Measurements from ENCODE around the gene PCK1.

The PCK1 gene

GRCh38 chr20:57568960-57569359, 8.1 kb downstream of the PCK1 start:
- no peaks in the 10 kb centered on the region for H3K79me2 ChIP-seq (ENCODE audit: low read length)
- H2AFZ ChIP-seq (ENCODE audit: low read depth, low read length), result no peak overlapping the region
- H3K4me1 ChIP-seq (ENCODE audit: low read length), result no peaks in the 10 kb centered on the region
- peaks cover 80% of the 10 kb centered on the region for H3K27me3 ChIP-seq (ENCODE audit: low read depth, low read length)
- no peaks in the 10 kb centered on the region for H3K9me3 ChIP-seq (ENCODE audit: insufficient read depth, low read length)
- TF ChIP-seq CTCF (IDR thresholded peaks at IDR 0.05; ENCODE audit: low read depth, low read length) (no peak), EZH2phosphoT487 (IDR thresholded peaks at IDR 0.05; ENCODE audit: low read depth) (no peak)
- no peaks in the 10 kb centered on the region for H4K20me1 ChIP-seq (ENCODE audit: insufficient read depth, low read length)
- H3K9ac ChIP-seq (ENCODE audit: low read length), result no peak overlapping the region
- H3K4me3 ChIP-seq (ENCODE audit: low read length), result no peak overlapping the region
- H3K4me2 ChIP-seq (ENCODE audit: low read length), result no peak overlapping the region
- no peaks in the 10 kb centered on the region for H3K36me3 ChIP-seq (replicated peaks; ENCODE audit: low read depth, low read length)
- H3K27ac ChIP-seq (ENCODE audit: low read length), result no peak overlapping the region

DNA sequence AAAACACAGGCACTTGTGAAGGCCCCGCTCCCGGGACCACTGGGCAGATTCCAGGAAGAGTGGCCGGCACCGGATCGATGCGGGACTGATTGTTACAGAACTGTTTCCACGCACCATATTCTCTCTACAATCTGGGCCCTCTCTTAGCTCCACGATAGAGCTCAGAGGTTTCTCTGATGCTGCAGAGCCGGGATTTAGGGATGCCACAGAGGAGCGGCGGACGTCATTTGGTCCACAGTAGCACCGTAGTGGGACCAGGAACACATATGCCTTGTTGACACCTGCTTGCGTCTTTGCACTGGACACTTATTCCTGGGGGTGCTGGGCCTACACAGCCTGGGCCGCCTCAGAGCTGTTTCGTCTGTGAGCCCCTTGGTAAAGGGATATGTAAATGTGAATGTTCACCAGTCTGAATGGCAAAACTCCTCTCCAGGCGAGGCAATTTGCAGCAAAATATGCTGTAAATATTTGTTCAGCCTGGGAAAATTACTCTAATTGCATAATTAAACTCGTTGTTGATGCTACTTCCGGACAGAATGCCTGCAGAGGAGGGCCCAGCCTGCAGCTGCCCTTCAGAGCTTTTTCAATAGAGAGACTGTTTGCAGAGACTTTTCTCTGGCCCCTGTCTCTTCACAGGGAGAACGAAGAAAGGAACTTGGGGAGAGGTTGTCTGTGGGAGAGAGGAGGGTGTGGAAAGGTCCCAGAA, 9.4 kb downstream of the PCK1 start:
- Histone ChIP-seq H3K27me3 (ENCODE audit: low read depth, low read length) (peaks cover 84% of the 10 kb centered on the region), H3K4me1 (ENCODE audit: low read length) (no peaks in the 10 kb centered on the region), H3K4me3 (ENCODE audit: low read length) (no peak overlapping the region), H3K4me2 (ENCODE audit: low read length) (no peak overlapping the region), H3K79me2 (ENCODE audit: low read length) (no peaks in the 10 kb centered on the region), H3K36me3 (replicated peaks; ENCODE audit: low read depth, low read length) (no peaks in the 10 kb centered on the region), H3K9me3 (ENCODE audit: insufficient read depth, low read length) (no peaks in the 10 kb centered on the region), H4K20me1 (ENCODE audit: insufficient read depth, low read length) (no peaks in the 10 kb centered on the region), H3K27ac (ENCODE audit: low read length) (no peak overlapping the region), H3K9ac (ENCODE audit: low read length) (no peak overlapping the region), H2AFZ (ENCODE audit: low read depth, low read length) (no peak overlapping the region)
- no peak for TF ChIP-seq EZH2phosphoT487 (IDR thresholded peaks at IDR 0.05; ENCODE audit: low read depth)
- TF ChIP-seq CTCF (IDR thresholded peaks at IDR 0.05; ENCODE audit: low read depth, low read length), result no peak

DNA sequence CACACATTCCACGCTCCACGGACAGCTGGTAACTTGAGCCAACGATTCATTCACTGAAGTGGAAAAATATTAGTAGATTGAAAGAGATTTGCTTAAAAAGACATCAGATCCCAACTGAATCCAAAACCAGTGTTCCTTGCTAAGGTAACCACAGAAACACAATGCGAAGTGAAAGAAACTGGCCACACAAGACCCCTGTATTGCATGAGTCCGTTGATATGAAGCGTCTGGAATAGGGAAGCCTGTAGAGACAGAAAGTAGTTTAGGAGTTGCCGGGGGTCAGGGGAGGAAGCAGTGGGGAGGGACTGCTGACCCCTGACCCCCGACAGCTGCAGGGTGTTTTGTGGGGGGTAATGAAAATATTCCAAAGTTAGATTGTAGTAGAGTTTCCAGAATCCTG, 10.0 kb downstream of the PCK1 start:
- no peaks in the 10 kb centered on the region for H3K79me2 ChIP-seq (ENCODE audit: low read length)
- no peaks in the 10 kb centered on the region for H3K4me1 ChIP-seq (ENCODE audit: low read length)
- peaks cover 84% of the 10 kb centered on the region for H3K27me3 ChIP-seq (ENCODE audit: low read depth, low read length)
- no peak overlapping the region for H3K9ac ChIP-seq (ENCODE audit: low read length)
- H3K9me3 ChIP-seq (ENCODE audit: insufficient read depth, low read length), result no peaks in the 10 kb centered on the region
- H4K20me1 ChIP-seq (ENCODE audit: insufficient read depth, low read length), result no peaks in the 10 kb centered on the region
- no peaks in the 10 kb centered on the region for H3K36me3 ChIP-seq (replicated peaks; ENCODE audit: low read depth, low read length)
- no peak overlapping the region for H2AFZ ChIP-seq (ENCODE audit: low read depth, low read length)
- H3K27ac ChIP-seq (ENCODE audit: low read length), result no peak overlapping the region
- no peak overlapping the region for H3K4me3 ChIP-seq (ENCODE audit: low read length)
- no peak overlapping the region for H3K4me2 ChIP-seq (ENCODE audit: low read length)
- TF ChIP-seq CTCF (IDR thresholded peaks at IDR 0.05; ENCODE audit: low read depth, low read length) (no peak), EZH2phosphoT487 (IDR thresholded peaks at IDR 0.05; ENCODE audit: low read depth) (no peak)

DNA sequence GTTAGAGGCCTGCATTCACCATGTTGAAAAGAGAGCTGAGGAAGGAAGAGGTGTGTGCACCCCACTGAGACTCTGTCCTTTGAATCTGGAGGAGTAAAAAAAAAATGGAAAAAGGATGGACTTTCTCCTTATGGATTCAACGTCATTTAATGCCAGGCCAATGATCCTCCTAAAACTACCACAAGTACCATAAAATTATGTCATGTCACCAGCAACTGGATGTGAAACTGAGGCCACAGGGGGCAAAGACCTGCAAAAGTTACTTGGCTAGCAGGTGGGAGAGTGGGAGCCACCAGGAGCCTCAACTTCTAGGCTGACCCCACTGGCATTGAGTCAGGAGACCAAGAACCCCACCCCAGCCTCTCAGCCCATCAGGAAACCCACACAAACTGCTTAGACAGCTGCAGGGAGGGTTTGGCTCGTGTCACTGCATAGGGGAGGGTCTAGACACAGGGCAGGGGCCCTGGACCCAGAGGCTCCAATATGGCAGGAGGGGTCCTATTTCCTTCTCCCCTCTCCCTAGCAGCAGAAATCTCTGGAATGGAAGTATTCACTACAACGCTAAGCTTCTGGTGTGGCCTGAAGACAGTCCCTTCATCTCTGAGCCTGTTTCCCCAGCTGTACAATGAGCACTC, 11.0 kb downstream of the PCK1 start:
- Histone ChIP-seq H3K4me1 (ENCODE audit: low read length) (no peaks in the 10 kb centered on the region), H3K27me3 (ENCODE audit: low read depth, low read length) (peaks cover 86% of the 10 kb centered on the region), H3K27ac (ENCODE audit: low read length) (no peak overlapping the region), H3K4me3 (ENCODE audit: low read length) (no peak overlapping the region), H3K4me2 (ENCODE audit: low read length) (no peak overlapping the region), H3K9ac (ENCODE audit: low read length) (no peak overlapping the region), H3K9me3 (ENCODE audit: insufficient read depth, low read length) (no peaks in the 10 kb centered on the region), H2AFZ (ENCODE audit: low read depth, low read length) (no peak overlapping the region), H3K79me2 (ENCODE audit: low read length) (no peaks in the 10 kb centered on the region), H3K36me3 (replicated peaks; ENCODE audit: low read depth, low read length) (no peaks in the 10 kb centered on the region), H4K20me1 (ENCODE audit: insufficient read depth, low read length) (no peaks in the 10 kb centered on the region)
- TF ChIP-seq EZH2phosphoT487 (IDR thresholded peaks at IDR 0.05; ENCODE audit: low read depth) (no peak), CTCF (IDR thresholded peaks at IDR 0.05; ENCODE audit: low read depth, low read length) (no peak)

All from OCI-LY3 (cell line).